G401 (cell line): Measurements from ENCODE around the gene IGF2R. TPM values are rescaled to one million over a fixed set of nuclear protein-coding genes. Genes with fewer than 3 reads are reported as not detected.

Source experiments
- DNase-seq: peaks from one replicate; pipeline ENCODE4 v3.0.0-alpha.2; 2015; ENCODE audit warnings: low spot score
- in situ Hi-C: cut with HindIII; loops from 2 replicates; pipeline ENCODE4 v1.10.0; 2016; ENCODE audit warnings: low sequenced_read_pairs, mixed read lengths
- total RNA-seq: library from RNA; depleted of rRNA; stranded (reverse); fragments of >200 nt; shearing (Covaris generic); gene quantifications from 2 replicates; pipeline ENCODE4 v1.2.3, GENCODE V29; 2014

Gene IGF2R
- total RNA-seq, 1 experiment from 2014 or later: 49.2 TPM

- DNase-seq: no peak
- in situ Hi-C loops: no loop called here
Observed at GRCh38 chr6:160035693-160036330, 66.9 kb downstream of the IGF2R start.

- in situ Hi-C loops: no loop called here
- no peak for DNase-seq
Observed at GRCh38 chr6:160036331-160036695, 67.4 kb downstream of the IGF2R start.

GRCh38 chr6:160036790-160037206 is 67.9 kb downstream of the IGF2R start:
- DNase-seq: no peak

DNA sequence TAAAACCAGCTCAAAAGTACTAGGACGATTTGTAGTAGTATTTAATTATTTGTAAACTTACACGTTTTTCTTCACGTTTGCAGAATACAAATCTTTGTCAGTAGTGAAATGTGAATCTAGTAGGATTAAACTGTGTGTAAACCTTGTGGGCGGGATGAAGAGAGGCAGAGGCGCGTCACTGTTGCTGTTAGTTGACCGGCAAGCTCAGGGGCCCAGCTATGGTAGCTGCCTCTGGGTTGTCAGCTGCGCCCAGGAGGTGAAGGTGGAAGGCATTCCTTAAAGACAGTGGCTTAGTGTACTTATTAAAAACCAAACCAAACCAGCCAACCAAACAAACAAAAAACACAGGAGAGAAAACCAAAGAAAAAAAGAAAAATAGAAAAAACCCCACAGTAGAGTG is 69.6 kb downstream of the IGF2R start:
- no peak for DNase-seq
- in situ Hi-C loops: no loop called here

More at GRCh38 chr6:160036790-160037206, 67.9 kb downstream of the IGF2R start:
- in situ Hi-C loops: no loop called here

- DNase-seq: no peak
- in situ Hi-C loops: no loop called here
Observed at GRCh38 chr6:160039441-160039840, 70.6 kb downstream of the IGF2R start.

- in situ Hi-C loops: no loop called here
- no peak for DNase-seq
Observed at GRCh38 chr6:160040055-160040454, 71.2 kb downstream of the IGF2R start.

GRCh38 chr6:160040527-160041264 is 71.8 kb downstream of the IGF2R start:
- in situ Hi-C loops: no loop called here
- DNase-seq: no peak

DNA sequence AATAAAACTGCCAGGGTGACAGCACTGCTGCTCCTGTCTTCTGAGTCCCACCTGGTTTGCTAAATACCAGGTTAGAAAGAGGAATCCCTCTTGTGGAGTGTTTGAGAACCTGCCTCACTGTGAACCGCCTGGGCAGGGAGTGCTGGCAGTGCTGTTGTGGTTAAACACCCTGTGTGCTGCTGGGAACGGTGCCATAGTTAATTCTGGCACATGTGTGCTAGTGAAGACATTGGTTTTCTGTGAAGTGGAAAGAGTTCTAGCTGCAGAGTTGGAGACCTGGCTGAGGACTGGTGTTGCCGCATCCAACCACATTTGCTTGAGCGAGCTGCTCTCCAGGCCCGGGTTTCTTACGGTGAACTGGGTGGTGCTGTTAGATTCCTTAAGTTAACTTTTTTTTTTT is 72.7 kb downstream of the IGF2R start:
- in situ Hi-C loops: no loop called here
- DNase-seq: peak; percentile 87

- DNase-seq: no peak
- in situ Hi-C loops: no loop called here
Observed at GRCh38 chr6:160042014-160042773, 73.3 kb downstream of the IGF2R start.

GRCh38 chr6:160042788-160043301 is 74.0 kb downstream of the IGF2R start:
- in situ Hi-C loops: no loop called here
- DNase-seq: no peak

- in situ Hi-C loops: no loop called here
- no peak for DNase-seq
Observed at GRCh38 chr6:160043784-160044183, 74.9 kb downstream of the IGF2R start.

DNA sequence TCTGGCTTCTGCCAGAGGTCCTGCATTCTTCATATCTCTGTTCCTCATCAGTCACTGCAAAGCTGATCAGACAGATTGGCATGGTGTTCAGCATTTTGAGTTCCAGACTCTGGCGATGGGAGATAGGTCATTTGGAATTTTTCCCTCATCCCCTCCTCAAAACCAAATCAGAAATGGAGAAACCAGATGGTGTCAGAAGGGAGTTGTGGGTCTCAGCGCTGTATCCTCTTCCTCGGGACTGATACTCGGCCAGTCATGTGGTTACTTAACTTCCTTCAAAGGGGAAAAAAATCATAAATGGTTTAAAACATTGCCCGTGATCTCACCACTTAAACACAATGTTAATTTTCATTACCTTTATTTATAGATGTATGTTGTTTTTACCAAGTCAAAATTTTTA is 75.8 kb downstream of the IGF2R start:
- no peak for DNase-seq
- in situ Hi-C loops: no loop called here

DNA sequence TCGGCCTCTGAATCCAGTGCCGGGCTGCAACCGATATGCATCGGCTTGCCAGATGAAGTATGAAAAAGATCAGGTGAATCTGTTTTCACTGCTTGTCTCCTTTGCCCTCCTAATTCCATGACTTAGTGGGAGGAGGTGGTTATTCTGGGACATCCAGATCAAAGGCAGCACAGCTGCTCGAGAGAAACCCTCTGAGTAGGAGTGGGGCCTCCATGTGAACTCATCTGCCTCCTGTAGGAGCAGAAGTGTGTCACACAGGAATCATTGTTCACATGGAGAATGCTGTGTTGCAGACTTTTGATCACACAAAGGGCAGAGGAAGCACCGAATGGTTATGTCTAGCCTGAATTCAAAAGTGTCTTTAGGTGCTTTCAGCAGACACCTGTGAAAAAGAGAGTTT is 79.6 kb downstream of the IGF2R start:
- DNase-seq: no peak
- in situ Hi-C loops: no loop called here

DNA sequence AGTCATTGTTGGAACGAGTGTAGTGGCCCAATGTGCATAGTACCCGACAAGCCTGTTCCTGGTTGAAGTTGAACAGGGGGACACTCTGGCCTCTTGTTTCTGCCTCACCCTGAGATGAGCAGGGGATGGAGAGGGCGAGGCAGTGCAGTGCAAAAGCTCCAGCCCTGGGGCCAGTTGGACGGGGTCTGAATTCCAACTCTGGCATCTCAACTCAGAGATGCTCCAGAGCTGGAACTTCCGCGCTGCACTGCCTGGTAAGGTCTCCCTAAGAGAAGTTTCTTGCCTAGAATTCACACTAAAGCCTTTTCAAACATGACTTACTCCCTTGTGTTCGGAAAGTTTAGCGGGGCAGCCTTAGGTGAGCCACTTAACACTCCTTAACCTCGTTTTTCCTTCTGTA is 80.5 kb downstream of the IGF2R start:
- in situ Hi-C loops: no loop called here

DNA sequence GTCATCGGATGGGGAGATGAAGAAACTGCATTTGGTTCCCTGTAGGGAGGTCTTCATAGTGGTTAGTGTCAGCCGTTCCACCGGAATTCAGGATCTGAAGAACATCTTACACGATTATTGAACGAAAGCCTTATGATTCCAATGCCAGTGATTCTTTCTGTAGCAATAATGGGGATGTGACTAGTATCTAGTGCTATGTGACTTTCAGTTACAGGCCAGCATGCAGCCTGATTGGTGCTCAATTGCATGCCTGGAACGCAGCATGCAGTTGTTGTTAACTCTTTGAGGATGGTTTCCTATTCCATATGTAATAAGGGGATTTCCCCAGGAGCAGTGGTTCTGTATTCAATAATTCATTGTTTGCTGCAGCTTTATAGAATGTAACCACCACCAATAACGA is 81.1 kb downstream of the IGF2R start:
- in situ Hi-C loops: no loop called here
- no peak for DNase-seq

More for the DNA sequence above, 80.5 kb downstream of the IGF2R start:
- no peak for DNase-seq

GRCh38 chr6:160051390-160051789 is 82.5 kb downstream of the IGF2R start:
- no peak for DNase-seq
- in situ Hi-C loops: no loop called here

DNA sequence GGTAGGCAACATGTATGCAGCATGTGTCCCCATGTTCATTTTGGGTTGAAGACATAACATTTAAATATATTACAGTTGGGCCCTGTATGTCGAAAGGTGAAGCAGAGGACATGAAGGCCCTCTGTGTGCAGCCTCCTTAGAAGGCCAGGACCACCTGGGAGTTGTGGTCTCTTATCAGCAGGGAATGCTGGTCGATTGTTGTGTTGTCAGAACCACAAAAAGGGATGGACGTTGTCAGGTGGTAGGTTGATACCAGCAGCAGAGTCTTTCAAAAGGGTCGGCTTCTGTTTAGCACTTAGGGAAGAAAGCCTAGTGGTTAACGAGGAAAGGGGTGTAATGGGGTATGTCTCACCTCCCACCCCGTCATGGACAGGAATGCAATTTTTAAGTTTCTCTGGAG is 85.4 kb downstream of the IGF2R start:
- DNase-seq: no peak
- in situ Hi-C loops: no loop called here

DNA sequence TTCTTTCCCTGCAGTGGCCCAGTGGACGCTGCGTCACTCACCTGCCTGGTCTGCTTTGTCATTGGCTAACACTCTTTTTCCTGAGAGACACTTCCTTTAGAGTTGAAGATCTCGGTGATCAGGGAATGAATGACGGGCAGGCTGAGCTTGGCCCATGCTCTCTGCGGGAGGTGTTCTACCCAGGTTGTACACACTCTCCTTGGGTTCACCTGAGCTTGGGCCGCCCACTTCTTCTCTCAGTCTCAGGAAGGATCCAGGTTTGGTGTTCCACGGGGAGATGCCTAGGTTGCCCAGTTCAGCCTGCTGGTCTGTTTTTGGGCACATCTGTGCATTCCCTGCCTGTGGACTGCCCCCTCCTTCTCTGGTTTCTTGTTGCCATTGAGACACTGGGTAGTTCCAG is 86.0 kb downstream of the IGF2R start:
- DNase-seq: no peak

GRCh38 chr6:160055378-160055777 is 86.5 kb downstream of the IGF2R start:
- in situ Hi-C loops: no loop called here
- DNase-seq: no peak

More for the DNA sequence above, 86.0 kb downstream of the IGF2R start:
- in situ Hi-C loops: no loop called here

- DNase-seq: no peak
- in situ Hi-C loops: no loop called here
Observed at GRCh38 chr6:160055813-160056212, 86.9 kb downstream of the IGF2R start.
